ENCODE results near the gene CDH2. TPM values are rescaled to one million over a fixed set of nuclear protein-coding genes. Genes with fewer than 3 reads are reported as not detected.

The CDH2 gene
- total RNA-seq, 1 donor from 2014 or later = 6.5 TPM

- DNase-seq = no peak
Measured at GRCh38 chr18:28088477-28088876, 88.5 kb downstream of the CDH2 start.

GRCh38 chr18:28086670-28087552, 90.0 kb downstream of the CDH2 start:
- peak; percentile 22 for DNase-seq

- no peak for DNase-seq
Measured at GRCh38 chr18:28081516-28081915, 95.4 kb downstream of the CDH2 start.

- DNase-seq = no peak
Measured at GRCh38 chr18:28080876-28081300, 96.0 kb downstream of the CDH2 start.

- DNase-seq = no peak
Measured at GRCh38 chr18:28079883-28080282, 97.0 kb downstream of the CDH2 start.

GRCh38 chr18:28078849-28079248, 98.1 kb downstream of the CDH2 start:
- DNase-seq = no peak

GRCh38 chr18:28078298-28078697, 98.6 kb downstream of the CDH2 start:
- DNase-seq = no peak

- DNase-seq = no peak
Measured at GRCh38 chr18:28075501-28075900, 101.4 kb downstream of the CDH2 start.

- no peak for DNase-seq
Measured at GRCh38 chr18:28074076-28074475, 102.9 kb downstream of the CDH2 start.

GRCh38 chr18:28073658-28074057, 103.3 kb downstream of the CDH2 start:
- no peak for DNase-seq

- DNase-seq = peak; percentile 25
Measured at GRCh38 chr18:28071199-28071598, 105.7 kb downstream of the CDH2 start.

- no peak for DNase-seq
Measured at GRCh38 chr18:28068207-28068606, 108.7 kb downstream of the CDH2 start.

- no peak for DNase-seq
Measured at GRCh38 chr18:28067346-28067745, 109.6 kb downstream of the CDH2 start.

GRCh38 chr18:28065793-28066186, 111.1 kb downstream of the CDH2 start:
- DNase-seq = no peak

GRCh38 chr18:28065031-28065792, 111.7 kb downstream of the CDH2 start:
- no peak for DNase-seq

GRCh38 chr18:28063926-28064325, 113.0 kb downstream of the CDH2 start:
- DNase-seq = no peak

GRCh38 chr18:28063271-28063761, 113.6 kb downstream of the CDH2 start:
- DNase-seq = no peak

- no peak for DNase-seq
Measured at GRCh38 chr18:28062443-28062842, 114.5 kb downstream of the CDH2 start.

- no peak for DNase-seq
Measured at GRCh38 chr18:28059861-28060260, 117.1 kb downstream of the CDH2 start.

GRCh38 chr18:28050545-28050944, 126.4 kb downstream of the CDH2 start:
- no peak for DNase-seq

- DNase-seq = no peak
Measured at GRCh38 chr18:28048612-28049011, 128.3 kb downstream of the CDH2 start.

- no peak for DNase-seq
Measured at GRCh38 chr18:28045880-28046279, 131.1 kb downstream of the CDH2 start.

- DNase-seq = peak; percentile 24
Measured at GRCh38 chr18:28045176-28045810, 131.6 kb downstream of the CDH2 start.
